Measurements from ENCODE around the gene PCDHB10. TPM values are rescaled to one million over a fixed set of nuclear protein-coding genes. Genes with fewer than 3 reads are reported as not detected.
A peak's percentile ranks its signal among the peaks of the same experiment; 100 is the strongest.
"Not testable (repeated sequence)": the region's sequence is repeated elsewhere in the genome, so short reads cannot be mapped to it uniquely, and the experiment has no call there.

Gene PCDHB10
- total RNA-seq, 3 donors from 2014 or later, result 0.35 to 4.9 (median 0.60) TPM

DNA sequence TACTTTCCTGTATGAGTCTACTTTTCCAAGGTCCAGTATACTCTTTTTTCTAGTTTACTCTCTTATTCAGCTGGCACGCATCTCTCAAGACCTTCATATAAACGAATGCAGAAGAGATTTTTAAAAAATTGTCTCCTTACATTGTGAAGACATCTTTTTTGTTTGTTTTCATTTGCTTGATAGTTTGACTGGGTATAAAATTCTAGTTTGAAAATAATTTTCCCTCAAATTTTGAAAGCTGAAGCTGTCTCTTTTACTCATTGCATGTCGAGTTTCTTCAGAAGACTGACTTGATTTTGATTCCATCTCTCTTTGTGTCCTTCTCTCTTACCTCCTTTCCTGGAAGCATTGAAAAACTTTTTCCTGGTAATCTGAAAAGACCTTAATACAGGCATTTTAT lies 4.2 kb downstream of the PCDHB10 start:
- intact Hi-C loops (cut with DNase I, micrococcal nuclease), result no loop called here
- TF ChIP-seq, protein P1, sequence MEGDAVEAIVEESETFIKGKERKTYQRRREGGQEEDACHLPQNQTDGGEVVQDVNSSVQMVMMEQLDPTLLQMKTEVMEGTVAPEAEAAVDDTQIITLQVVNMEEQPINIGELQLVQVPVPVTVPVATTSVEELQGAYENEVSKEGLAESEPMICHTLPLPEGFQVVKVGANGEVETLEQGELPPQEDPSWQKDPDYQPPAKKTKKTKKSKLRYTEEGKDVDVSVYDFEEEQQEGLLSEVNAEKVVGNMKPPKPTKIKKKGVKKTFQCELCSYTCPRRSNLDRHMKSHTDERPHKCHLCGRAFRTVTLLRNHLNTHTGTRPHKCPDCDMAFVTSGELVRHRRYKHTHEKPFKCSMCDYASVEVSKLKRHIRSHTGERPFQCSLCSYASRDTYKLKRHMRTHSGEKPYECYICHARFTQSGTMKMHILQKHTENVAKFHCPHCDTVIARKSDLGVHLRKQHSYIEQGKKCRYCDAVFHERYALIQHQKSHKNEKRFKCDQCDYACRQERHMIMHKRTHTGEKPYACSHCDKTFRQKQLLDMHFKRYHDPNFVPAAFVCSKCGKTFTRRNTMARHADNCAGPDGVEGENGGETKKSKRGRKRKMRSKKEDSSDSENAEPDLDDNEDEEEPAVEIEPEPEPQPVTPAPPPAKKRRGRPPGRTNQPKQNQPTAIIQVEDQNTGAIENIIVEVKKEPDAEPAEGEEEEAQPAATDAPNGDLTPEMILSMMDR (IDR thresholded peaks at IDR 0.05), result no peak
- H3K9me3 ChIP-seq, result peaks cover 53% of the 10 kb centered on the region
- H3K36me3 ChIP-seq (ENCODE audit: low read depth), result no peaks in the 10 kb centered on the region
- no peak for DNase-seq
- ATAC-seq, result no peak
- H3K4me3 ChIP-seq, result no peak overlapping the region
- no peaks in the 10 kb centered on the region for H3K4me1 ChIP-seq (ENCODE audit: low read depth)

DNA sequence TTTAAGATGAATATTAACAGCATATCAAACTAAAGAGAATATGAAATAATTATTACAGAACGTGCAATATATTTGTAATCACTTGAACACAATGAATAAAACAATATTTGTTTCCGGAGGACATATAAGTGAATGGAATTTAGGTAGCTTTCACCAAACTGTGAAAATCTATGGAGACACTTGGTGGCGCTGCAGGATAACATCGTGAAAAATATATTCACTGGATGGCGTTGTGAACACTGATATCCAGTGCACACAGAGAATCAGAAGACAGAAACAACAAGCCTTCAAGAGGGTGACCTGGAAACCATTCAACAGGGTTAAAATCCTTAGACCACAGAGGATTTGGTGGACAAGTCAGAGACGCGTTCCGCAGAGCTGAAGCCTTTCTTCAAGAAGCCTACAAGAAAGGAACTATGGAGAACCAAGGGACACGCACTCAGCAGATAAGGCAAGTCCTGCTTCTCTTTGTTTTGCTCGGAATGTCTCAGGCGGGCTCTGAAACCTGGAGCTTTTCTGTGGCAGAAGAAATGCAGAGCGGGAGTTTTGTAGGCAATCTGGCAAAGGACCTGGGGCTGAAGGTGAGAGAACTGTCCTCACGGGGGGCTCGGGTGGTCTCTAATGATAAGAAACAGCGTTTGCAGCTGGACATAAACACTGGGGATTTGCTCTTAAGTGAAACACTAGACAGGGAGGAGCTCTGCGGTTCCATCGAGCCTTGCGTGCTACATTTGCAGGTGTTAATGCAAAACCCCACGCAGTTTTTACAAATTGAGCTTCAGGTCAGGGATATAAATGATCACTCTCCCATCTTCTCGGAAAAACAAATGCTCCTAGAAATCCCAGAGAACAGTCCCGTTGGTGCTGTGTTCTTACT lies 7.4 kb downstream of the PCDHB10 start, which contains the start of gene PCDHB11:
Gene PCDHB11, plus strand, starts transcription at position 269 of the 877 bp plus-strand sequence. Its CDS starts 148 bp downstream, at position 417.
- H3K4me3 ChIP-seq, result no peak within 1 kb of the TSS
- TF ChIP-seq, protein P1 (IDR thresholded peaks at IDR 0.05), result no peak
- intact Hi-C loops (cut with DNase I, micrococcal nuclease), result no loop called here
- no peaks in the 10 kb centered on the region for H3K36me3 ChIP-seq (ENCODE audit: low read depth)
- H3K9me3 ChIP-seq, result peaks cover 62% of the 10 kb centered on the region
- no peaks in the 10 kb centered on the region for H3K4me1 ChIP-seq (ENCODE audit: low read depth)
- DNase-seq (peak in 1 of 3 donors; percentile 11), ATAC-seq (no peak)

DNA sequence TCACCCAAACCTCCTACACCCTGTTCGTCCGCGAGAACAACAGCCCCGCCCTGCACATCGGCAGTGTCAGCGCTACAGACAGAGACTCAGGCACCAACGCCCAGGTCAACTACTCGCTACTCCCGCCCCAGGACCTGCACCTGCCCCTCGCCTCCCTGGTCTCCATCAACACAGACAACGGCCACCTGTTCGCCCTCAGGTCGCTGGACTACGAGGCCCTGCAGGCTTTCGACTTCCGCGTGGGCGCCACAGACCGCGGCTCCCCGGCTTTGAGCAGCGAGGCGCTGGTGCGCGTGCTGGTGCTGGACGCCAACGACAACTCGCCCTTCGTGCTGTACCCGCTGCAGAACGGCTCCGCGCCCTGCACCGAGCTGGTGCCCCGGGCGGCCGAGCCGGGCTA lies 9.0 kb downstream of the PCDHB10 start:
- ATAC-seq; intact Hi-C loops (cut with DNase I, micrococcal nuclease); DNase-seq: not testable (repeated sequence)

DNA sequence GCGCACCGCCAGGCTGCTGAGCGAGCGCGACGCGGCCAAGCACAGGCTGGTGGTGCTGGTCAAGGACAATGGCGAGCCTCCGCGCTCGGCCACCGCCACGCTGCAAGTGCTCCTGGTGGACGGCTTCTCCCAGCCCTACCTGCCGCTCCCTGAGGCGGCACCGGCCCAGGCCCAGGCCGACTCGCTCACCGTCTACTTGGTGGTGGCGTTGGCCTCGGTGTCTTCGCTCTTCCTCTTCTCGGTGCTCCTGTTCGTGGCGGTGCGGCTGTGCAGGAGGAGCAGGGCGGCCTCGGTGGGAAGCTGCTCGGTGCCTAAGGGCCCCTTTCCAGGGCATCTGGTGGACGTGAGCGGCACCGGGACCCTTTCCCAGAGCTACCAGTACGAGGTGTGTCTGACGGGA lies 9.5 kb downstream of the PCDHB10 start:
- H3K4me1 ChIP-seq (ENCODE audit: low read depth); ATAC-seq; H3K4me3 ChIP-seq; DNase-seq; intact Hi-C loops (cut with DNase I, micrococcal nuclease); H3K36me3 ChIP-seq (ENCODE audit: low read depth): not testable (repeated sequence)
- H3K9me3 ChIP-seq, result peaks cover 50% of the 10 kb centered on the region

More for the DNA sequence above, 9.0 kb downstream of the PCDHB10 start:
- not testable (repeated sequence) for H3K36me3 ChIP-seq (ENCODE audit: low read depth); H3K4me3 ChIP-seq; H3K4me1 ChIP-seq (ENCODE audit: low read depth)
- peaks cover 55% of the 10 kb centered on the region for H3K9me3 ChIP-seq

DNA sequence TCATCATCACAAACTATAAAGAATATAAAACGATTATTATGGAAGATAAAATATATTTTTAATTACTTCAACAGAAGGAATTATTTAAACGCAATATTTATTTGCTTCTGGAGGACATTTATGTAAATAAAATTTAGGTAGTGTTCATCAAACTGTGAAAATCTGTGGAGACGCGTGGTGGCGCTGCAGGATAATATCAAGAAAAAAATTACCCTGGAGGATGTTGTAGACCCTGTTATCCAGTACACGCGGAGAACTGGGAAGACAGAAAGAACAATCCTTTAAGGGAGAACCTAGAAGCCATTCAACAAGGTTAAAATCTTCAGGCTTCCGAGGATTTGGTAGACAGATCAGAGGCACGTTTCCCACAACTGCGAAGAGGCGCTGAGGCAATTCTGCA lies 16.3 kb downstream of the PCDHB10 start, which contains the start of gene PCDHB12:
Gene PCDHB12, plus strand, starts transcription at position 242 of the 400 bp plus-strand sequence. CDS start 189 bp downstream, outside the sequence.
- ATAC-seq (no peak), DNase-seq (peak in 1 of 3 donors; percentile 4)
- H3K4me1 ChIP-seq (ENCODE audit: low read depth), result no peaks in the 10 kb centered on the region
- H3K4me3 ChIP-seq, result no peak within 1 kb of the TSS
- H3K9me3 ChIP-seq, result peaks cover 24% of the 10 kb centered on the region
- TF ChIP-seq, protein P1 (IDR thresholded peaks at IDR 0.05), result no peak
- intact Hi-C loops (cut with DNase I, micrococcal nuclease), result no loop called here
- no peaks in the 10 kb centered on the region for H3K36me3 ChIP-seq (ENCODE audit: low read depth)

DNA sequence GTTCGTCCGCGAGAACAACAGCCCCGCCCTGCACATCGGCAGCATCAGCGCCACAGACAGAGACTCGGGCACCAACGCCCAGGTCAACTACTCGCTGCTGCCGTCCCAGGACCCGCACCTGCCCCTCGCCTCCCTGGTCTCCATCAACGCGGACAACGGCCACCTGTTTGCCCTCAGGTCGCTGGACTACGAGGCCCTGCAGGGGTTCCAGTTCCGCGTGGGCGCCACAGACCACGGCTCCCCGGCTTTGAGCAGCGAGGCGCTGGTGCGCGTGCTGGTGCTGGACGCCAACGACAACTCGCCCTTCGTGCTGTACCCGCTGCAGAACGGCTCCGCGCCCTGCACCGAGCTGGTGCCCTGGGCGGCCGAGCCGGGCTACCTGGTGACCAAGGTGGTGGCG lies 18.1 kb downstream of the PCDHB10 start:
- H3K4me1 ChIP-seq (ENCODE audit: low read depth); H3K4me3 ChIP-seq; intact Hi-C loops (cut with DNase I, micrococcal nuclease); H3K36me3 ChIP-seq (ENCODE audit: low read depth); DNase-seq; ATAC-seq: not testable (repeated sequence)
- H3K9me3 ChIP-seq, result peaks cover 25% of the 10 kb centered on the region

DNA sequence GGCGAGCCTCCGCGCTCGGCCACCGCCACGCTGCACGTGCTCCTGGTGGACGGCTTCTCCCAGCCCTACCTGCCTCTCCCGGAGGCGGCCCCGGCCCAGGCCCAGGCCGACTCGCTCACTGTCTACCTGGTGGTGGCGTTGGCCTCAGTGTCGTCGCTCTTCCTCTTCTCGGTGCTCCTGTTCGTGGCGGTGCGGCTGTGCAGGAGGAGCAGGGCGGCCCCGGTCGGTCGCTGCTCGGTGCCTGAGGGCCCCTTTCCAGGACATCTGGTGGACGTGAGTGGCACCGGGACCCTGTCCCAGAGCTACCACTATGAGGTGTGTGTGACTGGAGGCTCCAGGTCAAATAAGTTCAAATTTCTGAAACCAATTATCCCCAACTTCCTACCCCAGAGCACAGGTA lies 18.7 kb downstream of the PCDHB10 start:
- H3K36me3 ChIP-seq (ENCODE audit: low read depth); H3K4me3 ChIP-seq; H3K4me1 ChIP-seq (ENCODE audit: low read depth); ATAC-seq; DNase-seq; intact Hi-C loops (cut with DNase I, micrococcal nuclease): not testable (repeated sequence)
- H3K9me3 ChIP-seq, result peaks cover 28% of the 10 kb centered on the region

DNA sequence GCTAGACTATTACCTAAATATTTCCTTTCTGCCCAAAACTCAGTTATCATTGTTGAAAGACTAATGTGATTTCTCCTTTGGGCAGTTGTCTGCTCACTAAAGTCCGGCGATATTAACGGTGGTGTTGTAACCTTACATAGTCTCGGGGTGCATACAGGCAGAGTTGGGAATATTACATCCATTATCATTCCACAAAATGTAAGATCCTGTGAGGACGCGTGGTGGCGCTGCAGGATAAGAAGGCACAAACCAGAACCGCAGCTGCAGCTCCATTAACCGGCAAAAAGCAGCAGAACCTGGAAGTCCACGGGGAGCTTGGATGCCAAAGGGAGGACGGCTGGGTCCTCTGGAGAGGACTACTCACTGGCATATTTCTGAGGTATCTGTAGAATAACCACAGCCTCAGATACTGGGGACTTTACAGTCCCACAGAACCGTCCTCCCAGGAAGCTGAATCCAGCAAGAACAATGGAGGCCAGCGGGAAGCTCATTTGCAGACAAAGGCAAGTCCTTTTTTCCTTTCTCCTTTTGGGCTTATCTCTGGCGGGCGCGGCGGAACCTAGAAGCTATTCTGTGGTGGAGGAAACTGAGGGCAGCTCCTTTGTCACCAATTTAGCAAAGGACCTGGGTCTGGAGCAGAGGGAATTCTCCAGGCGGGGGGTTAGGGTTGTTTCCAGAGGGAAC lies 21.6 kb downstream of the PCDHB10 start, which contains the start of gene PCDHB13:
Gene PCDHB13, plus strand, starts transcription at position 264 of the 684 bp plus-strand sequence. Its CDS starts 205 bp downstream, at position 469.
- intact Hi-C loops (cut with DNase I, micrococcal nuclease); H3K4me3 ChIP-seq; H3K4me1 ChIP-seq (ENCODE audit: low read depth); H3K36me3 ChIP-seq (ENCODE audit: low read depth): not testable (repeated sequence)
- DNase-seq, result peak in 2 of 3 donors; percentile 46 to 64
- peak; percentile 67 for ATAC-seq
- H3K9me3 ChIP-seq, result peaks cover 52% of the 10 kb centered on the region

DNA sequence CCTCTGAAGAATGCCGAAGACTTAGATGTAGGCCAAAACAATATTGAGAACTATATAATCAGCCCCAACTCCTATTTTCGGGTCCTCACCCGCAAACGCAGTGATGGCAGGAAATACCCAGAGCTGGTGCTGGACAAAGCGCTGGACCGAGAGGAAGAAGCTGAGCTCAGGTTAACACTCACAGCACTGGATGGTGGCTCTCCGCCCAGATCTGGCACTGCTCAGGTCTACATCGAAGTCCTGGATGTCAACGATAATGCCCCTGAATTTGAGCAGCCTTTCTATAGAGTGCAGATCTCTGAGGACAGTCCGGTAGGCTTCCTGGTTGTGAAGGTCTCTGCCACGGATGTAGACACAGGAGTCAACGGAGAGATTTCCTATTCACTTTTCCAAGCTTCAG lies 22.4 kb downstream of the PCDHB10 start:
- H3K4me1 ChIP-seq (ENCODE audit: low read depth); intact Hi-C loops (cut with DNase I, micrococcal nuclease); H3K4me3 ChIP-seq; H3K36me3 ChIP-seq (ENCODE audit: low read depth); ATAC-seq; DNase-seq: not testable (repeated sequence)
- H3K9me3 ChIP-seq, result peaks cover 53% of the 10 kb centered on the region

DNA sequence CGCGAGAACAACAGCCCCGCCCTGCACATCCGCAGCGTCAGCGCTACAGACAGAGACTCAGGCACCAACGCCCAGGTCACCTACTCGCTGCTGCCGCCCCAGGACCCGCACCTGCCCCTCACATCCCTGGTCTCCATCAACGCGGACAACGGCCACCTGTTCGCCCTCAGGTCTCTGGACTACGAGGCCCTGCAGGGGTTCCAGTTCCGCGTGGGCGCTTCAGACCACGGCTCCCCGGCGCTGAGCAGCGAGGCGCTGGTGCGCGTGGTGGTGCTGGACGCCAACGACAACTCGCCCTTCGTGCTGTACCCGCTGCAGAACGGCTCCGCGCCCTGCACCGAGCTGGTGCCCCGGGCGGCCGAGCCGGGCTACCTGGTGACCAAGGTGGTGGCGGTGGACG lies 23.4 kb downstream of the PCDHB10 start:
- H3K4me3 ChIP-seq; H3K36me3 ChIP-seq (ENCODE audit: low read depth); H3K4me1 ChIP-seq (ENCODE audit: low read depth); DNase-seq; intact Hi-C loops (cut with DNase I, micrococcal nuclease); ATAC-seq: not testable (repeated sequence)
- peaks cover 56% of the 10 kb centered on the region for H3K9me3 ChIP-seq
